Activated T-helper 2 cell treated with anti-CD3 and anti-CD28 coated beads, Interferon-gamma antibody, Interleukin-2, Interleukin-4, amounts not matched to agents 10 μg/mL and 5 μg/mL and 100 μg/mL, durations not matched to agents 14 hours and 24 hours and 36 hours (primary cell): ENCODE measurements around the gene IFRD2. TPM values are rescaled to one million over a fixed set of nuclear protein-coding genes. Genes with fewer than 3 reads are reported as not detected.
A peak's percentile ranks its signal among the peaks of the same experiment; 100 is the strongest.

Experiments
- DNase-seq: peaks from one replicate; pipeline ENCODE4 v3.0.0; 2021; ENCODE audit warnings: low spot score
- H3K27ac Mint-ChIP-seq: one replicate; pipeline ENCODE4 v1.8.0; 2021; ENCODE audit warnings: mixed read lengths
- H3K27me3 Mint-ChIP-seq: one replicate; pipeline ENCODE4 v1.8.0; 2021; ENCODE audit warnings: low read depth, mixed read lengths
- H3K36me3 Mint-ChIP-seq: one replicate; pipeline ENCODE4 v1.8.0; 2021; ENCODE audit warnings: low read depth, mixed read lengths
- H3K4me1 Mint-ChIP-seq: one replicate; pipeline ENCODE4 v1.8.0; 2021; ENCODE audit warnings: low read depth, mixed read lengths
- H3K4me3 Mint-ChIP-seq: one replicate; pipeline ENCODE4 v1.8.0; 2021; ENCODE audit warnings: low read depth, mild to moderate bottlenecking, moderate library complexity, mixed read lengths
- H3K9me3 Mint-ChIP-seq: one replicate; pipeline ENCODE4 v1.8.0; 2021; ENCODE audit warnings: mixed read lengths
- intact Hi-C: fragments of 100-400 bp; cut with micrococcal nuclease; formaldehyde crosslinking; loops from one replicate; pipeline ENCODE4 v1.15.1; 2023
- total RNA-seq: library from RNA; stranded (reverse); gene quantifications from 2 replicates; pipeline ENCODE4 v1.2.3, GENCODE V29; 2022

IFRD2 gene
- total RNA-seq, 1 donor from 2014 or later, result 154 TPM

DNA sequence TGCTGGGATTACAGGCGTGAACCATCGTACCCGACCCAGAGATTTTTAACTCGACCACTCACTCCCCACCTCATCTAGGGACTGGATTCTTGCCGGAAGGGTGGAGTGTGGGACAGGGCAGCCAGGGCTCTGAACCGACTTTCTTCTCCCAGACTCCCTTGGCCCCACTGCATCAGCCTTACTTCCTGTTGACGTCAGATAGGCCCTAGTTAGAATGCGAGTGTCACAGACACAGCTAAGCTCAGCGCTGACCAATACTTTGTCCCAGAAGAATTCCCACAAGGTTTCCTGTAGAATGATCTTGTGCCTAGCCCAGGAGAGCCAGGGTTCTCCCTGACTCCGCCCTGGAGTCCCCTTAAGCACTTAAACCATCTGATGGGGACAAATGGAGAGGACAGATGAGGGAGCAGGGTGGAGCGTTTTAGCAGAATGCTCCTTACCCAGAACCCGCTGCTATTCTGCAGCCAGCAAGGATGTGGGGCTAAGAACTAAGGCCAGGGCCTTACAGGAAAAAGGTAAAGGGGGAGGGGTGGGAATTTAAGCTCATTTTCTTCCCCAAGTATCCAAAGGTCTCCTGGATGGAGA lies 41.6 kb upstream of the IFRD2 start:
- intact Hi-C loops, result no loop called here
- H3K27me3 Mint-ChIP-seq, result no peaks in the 10 kb centered on the region
- peaks cover 80% of the 10 kb centered on the region for H3K36me3 Mint-ChIP-seq
- DNase-seq, result no peak
- no peaks in the 10 kb centered on the region for H3K9me3 Mint-ChIP-seq
- peak overlapping the region; percentile 86 for H3K27ac Mint-ChIP-seq
- H3K4me1 Mint-ChIP-seq, result peaks cover 27% of the 10 kb centered on the region
- H3K4me3 Mint-ChIP-seq, result peak overlapping the region; percentile 56

DNA sequence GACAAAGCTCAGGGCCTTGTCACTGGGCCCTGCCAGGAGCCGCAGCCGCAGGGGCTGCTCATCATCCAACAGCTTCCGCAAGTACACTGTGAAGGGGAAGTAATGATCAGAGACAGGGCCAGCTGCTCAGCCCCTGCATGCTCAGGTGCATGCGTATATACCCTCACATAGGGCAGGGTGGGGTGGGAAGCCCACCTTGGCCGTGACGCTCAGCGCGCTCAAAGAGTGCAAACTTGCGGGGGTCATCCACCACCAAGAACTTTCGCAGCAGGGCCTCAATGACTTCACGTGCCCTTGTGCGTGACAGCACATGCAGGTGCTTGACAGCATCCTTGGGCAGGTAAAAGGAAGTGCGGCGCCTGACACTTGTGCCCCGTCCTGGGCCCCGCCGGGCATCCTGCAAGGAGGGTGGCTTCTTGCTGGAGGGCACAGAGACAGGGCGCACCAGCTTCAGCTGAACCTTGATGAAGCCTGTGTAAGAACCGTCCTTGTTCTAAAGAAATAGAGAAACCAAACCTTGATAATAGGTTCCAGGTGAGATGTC lies 39.2 kb upstream of the IFRD2 start:
- no peak for DNase-seq
- Mint-ChIP-seq H3K27me3 (no peaks in the 10 kb centered on the region), H3K4me3 (no peak overlapping the region), H3K27ac (no peak overlapping the region), H3K9me3 (no peaks in the 10 kb centered on the region), H3K4me1 (peaks cover 32% of the 10 kb centered on the region), H3K36me3 (peaks cover 68% of the 10 kb centered on the region)
- intact Hi-C loops, result no loop called here

DNA sequence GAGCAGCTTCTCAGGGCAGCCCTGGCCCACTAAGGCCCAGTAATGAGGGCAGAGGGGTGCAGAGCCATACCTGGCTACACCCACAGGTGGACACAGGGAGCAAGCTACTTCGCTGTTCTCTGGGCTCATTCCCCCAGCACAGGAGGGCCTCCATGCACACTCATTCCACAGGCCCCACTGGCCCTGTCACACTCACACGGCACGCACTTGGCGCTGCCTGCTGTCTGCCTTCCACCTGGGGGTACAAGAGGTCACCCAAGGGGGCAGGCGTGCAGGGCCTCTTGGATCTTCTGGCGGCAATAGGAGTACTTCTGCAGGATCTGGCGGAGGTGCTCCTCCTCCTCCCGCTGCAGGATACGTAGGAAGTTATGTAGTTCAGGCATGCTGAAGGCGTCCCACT lies 38.1 kb upstream of the IFRD2 start:
- Mint-ChIP-seq H3K4me3 (no peak overlapping the region), H3K27ac (no peak overlapping the region), H3K9me3 (no peaks in the 10 kb centered on the region), H3K4me1 (peaks cover 25% of the 10 kb centered on the region), H3K36me3 (peaks cover 59% of the 10 kb centered on the region), H3K27me3 (no peaks in the 10 kb centered on the region)
- intact Hi-C loops, result no loop called here
- no peak for DNase-seq

DNA sequence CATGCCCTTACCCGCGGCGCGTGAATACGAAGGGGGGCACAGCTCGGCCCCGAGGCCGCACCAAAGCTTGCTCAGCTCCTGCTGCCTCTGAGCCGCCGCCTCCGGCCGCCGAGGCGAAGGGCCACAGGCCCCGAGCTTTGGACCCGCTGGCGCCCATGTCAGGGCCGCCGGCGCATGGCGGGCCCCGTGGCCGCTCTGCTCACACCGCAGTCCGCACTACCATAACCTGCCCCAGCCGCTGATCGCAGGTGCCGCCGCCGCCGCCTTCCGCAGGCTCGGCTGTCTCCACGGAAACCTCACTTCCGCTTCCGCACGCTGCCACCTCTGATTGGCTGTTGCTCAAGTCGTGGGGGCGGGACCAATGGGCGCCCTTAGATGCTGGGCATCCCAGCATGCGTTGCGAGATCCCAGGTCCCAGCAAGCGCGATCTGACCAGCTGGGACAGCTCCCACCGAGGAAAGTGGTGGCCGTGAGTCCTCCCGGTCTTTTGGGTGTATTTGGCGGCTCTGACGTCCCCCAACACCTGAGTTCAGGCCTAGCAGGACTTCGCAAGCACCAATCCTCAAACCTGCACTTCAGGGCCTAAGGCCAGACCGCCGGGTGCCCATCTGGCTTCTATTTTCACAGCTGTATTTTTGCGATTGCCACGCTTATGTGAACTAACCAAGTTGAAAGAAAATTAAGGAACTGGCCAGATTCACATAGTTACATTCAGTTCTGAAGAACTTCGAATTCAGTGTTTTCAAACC lies 35.9 kb upstream of the IFRD2 start, which contains the start of gene TUSC2:
Gene TUSC2, minus strand, starts transcription at position 281 of the 749 bp plus-strand sequence. Its CDS starts 124 bp downstream, at position 157.
- H3K4me3 Mint-ChIP-seq, result peak within 1 kb of the TSS; percentile 90
- peaks cover 50% of the 10 kb centered on the region for H3K36me3 Mint-ChIP-seq
- no peaks in the 10 kb centered on the region for H3K9me3 Mint-ChIP-seq
- no peaks in the 10 kb centered on the region for H3K27me3 Mint-ChIP-seq
- intact Hi-C loops, result loop anchor here (1.0 to 2.0 kb wide), 2 partner anchors 9 to 29 kb away; partner anchors contain the start of genes HYAL3 and NAA80
- peaks cover 14% of the 10 kb centered on the region for H3K4me1 Mint-ChIP-seq
- peak within 1 kb of the TSS; percentile 81 for H3K27ac Mint-ChIP-seq
- DNase-seq, result peak; percentile 93

DNA sequence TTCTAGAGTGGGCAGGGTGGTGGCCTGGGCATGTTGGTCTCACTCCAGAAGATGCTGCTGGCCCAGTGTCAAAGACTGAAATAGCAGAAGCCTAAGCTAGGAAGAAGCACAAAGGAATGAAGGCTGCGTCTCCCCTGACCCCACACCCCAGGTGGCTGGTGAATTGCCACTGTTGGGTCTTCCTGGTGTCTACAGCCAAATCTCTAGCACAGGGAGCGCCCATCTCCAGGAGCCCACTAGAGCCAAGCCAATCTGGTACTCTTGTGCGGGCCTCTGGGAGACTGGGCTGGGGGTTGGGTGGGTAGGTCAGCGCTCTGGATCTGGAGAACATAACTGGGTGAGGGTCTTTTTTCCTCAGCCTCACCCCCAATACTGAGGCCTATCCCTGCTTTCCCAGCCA lies 34.9 kb upstream of the IFRD2 start:
- Mint-ChIP-seq H3K9me3 (no peaks in the 10 kb centered on the region), H3K36me3 (peaks cover 48% of the 10 kb centered on the region), H3K4me3 (peak overlapping the region; percentile 90), H3K27ac (no peak overlapping the region), H3K4me1 (peaks cover 14% of the 10 kb centered on the region), H3K27me3 (no peaks in the 10 kb centered on the region)
- intact Hi-C loops, result no loop called here
- DNase-seq, result no peak

DNA sequence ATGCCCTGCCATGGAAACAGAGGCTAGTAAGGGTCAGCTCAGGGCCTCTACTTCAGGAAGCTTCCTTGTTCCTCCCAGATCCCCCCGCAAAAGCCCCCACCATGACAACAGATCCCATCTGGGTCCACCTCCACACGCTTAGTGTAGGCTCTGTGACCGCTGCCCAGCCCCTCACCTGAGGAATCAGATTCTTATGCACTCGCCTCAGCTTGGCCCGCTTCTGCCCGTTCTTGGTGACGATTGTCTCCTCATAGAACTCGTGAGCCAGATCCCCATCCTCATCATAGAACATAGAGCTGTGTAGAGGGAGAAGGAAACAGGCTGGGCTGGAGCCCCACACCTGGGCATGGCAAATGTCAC lies 33.9 kb upstream of the IFRD2 start:
- intact Hi-C loops, result no loop called here
- H3K27ac Mint-ChIP-seq, result no peak overlapping the region
- H3K9me3 Mint-ChIP-seq, result no peaks in the 10 kb centered on the region

DNA sequence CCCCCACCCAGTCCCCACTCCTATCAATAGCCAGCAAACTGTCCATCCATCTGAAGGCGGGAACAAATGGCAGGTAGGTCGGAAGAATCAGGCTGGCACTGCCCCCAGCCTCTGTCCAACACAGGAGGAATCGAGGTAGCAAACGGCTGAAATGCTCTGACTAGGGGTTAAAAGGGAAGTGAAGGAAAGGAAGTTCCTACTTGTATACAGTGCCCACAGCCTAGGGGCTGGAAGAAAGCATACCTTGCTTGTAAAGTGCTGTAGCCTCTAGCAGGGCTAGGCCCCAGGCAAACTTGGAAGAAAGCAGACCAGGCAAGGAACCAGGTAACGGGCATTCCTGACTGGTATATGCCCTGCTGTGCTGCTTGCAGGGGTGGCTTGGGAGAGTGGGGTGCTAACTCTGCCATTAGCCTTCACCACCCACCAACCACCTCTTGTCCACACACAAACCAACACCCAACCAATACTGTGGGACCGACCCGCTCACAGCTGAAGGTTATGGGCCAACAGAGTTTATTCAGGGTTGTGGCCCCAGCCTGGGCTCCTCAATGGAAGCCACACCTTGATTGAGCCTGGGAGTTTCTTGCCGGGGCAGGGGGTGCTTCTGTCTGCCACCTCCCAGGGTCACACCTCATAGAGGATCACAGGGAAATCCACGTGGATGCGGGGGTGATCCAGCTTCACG lies 33.4 kb upstream of the IFRD2 start:
- no peak for DNase-seq
- Mint-ChIP-seq H3K9me3 (no peaks in the 10 kb centered on the region), H3K27ac (no peak overlapping the region), H3K36me3 (peaks cover 33% of the 10 kb centered on the region), H3K27me3 (no peaks in the 10 kb centered on the region), H3K4me1 (peaks cover 14% of the 10 kb centered on the region), H3K4me3 (peak overlapping the region; percentile 30)
- intact Hi-C loops, result no loop called here

More for the DNA sequence above, 33.9 kb upstream of the IFRD2 start:
- DNase-seq, result no peak
- Mint-ChIP-seq H3K4me3 (peak overlapping the region; percentile 5), H3K4me1 (peaks cover 14% of the 10 kb centered on the region), H3K27me3 (no peaks in the 10 kb centered on the region), H3K36me3 (peaks cover 38% of the 10 kb centered on the region)

DNA sequence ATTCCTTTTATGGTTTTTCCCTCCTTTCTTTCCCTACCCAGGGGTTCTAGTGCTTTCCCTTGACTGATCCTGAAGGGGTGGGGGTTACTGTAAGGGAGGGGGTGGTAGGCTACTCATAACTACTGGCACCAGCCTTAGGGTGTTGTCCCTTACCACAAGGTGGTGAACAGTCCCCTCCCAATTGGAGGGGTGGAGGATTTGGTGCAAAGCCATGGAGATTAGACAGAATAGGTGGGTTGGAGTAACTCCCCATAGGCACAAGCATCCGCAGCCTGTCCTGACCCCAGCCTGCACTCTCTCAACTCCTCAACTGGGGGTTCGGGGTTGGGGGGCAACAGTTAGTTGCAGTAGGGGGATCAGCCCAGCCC lies 32.9 kb upstream of the IFRD2 start:
- no peaks in the 10 kb centered on the region for H3K9me3 Mint-ChIP-seq
- intact Hi-C loops, result no loop called here
- no peak for DNase-seq
- H3K4me1 Mint-ChIP-seq, result peaks cover 16% of the 10 kb centered on the region
- peaks cover 29% of the 10 kb centered on the region for H3K36me3 Mint-ChIP-seq
- H3K4me3 Mint-ChIP-seq, result peak overlapping the region; percentile 30
- no peak overlapping the region for H3K27ac Mint-ChIP-seq
- H3K27me3 Mint-ChIP-seq, result no peaks in the 10 kb centered on the region

DNA sequence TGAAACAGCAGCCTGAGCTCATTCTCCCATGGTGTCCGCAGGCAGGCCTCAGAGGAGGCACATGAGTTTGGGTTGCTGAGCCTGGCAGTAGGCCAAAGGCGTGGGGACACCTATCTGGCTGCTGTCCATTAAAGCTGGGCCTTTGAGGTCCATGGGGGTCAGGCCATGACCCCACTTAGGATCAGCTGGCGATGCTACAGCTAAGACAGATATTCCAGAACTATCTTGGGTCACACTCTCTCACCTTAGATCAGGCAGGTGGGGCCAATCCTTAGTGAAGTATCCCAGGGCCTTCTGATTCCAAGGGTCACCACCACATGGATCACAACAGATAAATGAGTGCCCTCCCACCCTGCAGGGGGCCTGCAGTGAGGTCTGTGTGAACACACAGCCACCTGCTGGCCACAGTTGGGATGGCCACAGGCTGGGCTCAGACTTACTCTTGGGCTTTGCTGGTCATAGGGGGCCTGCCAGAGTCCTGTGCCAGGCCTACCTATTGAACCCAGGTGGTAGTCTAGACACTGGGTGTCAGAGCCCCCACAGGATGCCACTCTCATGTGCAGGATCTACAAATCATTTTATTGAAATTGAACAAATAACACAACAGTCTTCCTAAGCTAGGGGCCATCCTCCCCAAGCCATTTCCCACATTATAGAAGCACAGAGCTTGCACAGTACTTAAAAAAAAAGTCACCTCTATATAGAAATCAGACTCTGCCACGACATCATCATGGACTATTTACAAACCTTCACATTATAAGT lies 32.3 kb upstream of the IFRD2 start:
- intact Hi-C loops, result loop anchor here (1.0 to 5.0 kb wide), 2 partner anchors 50 to 87 kb away; partner anchors contain the start of gene GNAI2
- H3K4me1 Mint-ChIP-seq, result peaks cover 16% of the 10 kb centered on the region
- H3K9me3 Mint-ChIP-seq, result no peaks in the 10 kb centered on the region
- peak overlapping the region; percentile 21 for H3K4me3 Mint-ChIP-seq
- DNase-seq, result no peak
- no peak overlapping the region for H3K27ac Mint-ChIP-seq
- peaks cover 24% of the 10 kb centered on the region for H3K36me3 Mint-ChIP-seq
- H3K27me3 Mint-ChIP-seq, result no peaks in the 10 kb centered on the region

DNA sequence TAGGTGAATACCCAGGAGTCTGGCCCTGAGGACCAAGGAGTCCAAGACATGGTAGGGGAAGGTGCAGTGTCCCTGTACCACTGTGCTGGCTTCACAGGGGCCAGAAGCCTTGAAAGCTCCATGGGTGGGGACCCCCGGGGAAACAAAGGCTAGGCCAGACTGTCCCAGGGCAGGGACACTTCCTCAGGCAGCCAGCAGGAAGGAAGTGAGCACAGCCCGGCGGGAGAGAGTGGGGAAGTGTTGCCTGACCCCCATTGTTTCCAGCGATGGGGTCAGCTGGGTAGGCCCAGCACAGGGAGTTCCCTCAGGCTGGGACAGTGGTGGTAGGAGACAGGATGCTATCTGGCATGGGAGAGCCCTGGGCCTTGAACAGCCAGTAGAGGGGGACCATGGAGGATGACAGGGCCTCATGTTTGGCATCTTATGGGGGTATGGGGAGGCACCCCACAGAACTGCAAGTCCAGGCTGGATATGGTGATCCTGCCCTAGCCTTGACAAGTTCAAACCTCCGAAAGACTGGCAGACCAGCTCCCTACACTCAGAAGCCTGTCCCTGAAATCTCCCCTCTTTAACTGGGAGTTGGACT lies 31.5 kb upstream of the IFRD2 start:
- H3K27me3 Mint-ChIP-seq, result no peaks in the 10 kb centered on the region
- H3K27ac Mint-ChIP-seq, result no peak overlapping the region
- DNase-seq, result no peak

DNA sequence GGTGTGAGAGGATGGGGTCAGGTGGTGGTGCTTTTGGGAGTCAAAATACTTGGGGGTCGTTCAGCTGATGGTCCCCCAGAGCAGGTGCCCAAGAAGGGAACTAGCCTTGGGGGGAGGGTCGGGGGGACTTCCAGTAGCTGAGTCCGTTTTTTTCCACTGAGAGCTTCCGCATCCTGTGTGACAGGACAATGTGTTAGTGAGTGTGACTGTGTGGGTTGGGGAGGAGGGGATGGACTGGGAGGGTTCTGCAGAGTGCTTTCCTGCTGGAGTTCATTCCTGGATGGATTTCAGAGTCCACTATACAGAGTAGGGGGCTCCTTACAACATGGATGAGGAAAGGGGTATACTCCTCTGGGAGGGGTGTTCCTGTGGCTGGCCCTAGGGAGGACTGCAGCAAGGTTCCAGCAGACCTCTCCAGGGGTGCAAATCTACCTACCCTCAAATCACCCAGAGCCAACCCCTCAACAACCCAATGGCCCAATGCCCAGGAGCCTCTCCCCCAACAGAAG lies 30.9 kb upstream of the IFRD2 start:
- DNase-seq, result no peak
- no peak overlapping the region for H3K27ac Mint-ChIP-seq
- H3K36me3 Mint-ChIP-seq, result peaks cover 25% of the 10 kb centered on the region
- intact Hi-C loops, result loop anchor here (5.0 kb wide), 1 partner anchor 86 kb away; the partner anchor contains the start of gene GNAI2
- peak overlapping the region; percentile 8 for H3K4me3 Mint-ChIP-seq
- peaks cover 11% of the 10 kb centered on the region for H3K4me1 Mint-ChIP-seq
- H3K27me3 Mint-ChIP-seq, result no peaks in the 10 kb centered on the region
- no peaks in the 10 kb centered on the region for H3K9me3 Mint-ChIP-seq

More for the DNA sequence above, 31.5 kb upstream of the IFRD2 start:
- Mint-ChIP-seq H3K4me1 (peaks cover 16% of the 10 kb centered on the region), H3K4me3 (no peak overlapping the region), H3K9me3 (no peaks in the 10 kb centered on the region), H3K36me3 (peaks cover 27% of the 10 kb centered on the region)
- intact Hi-C loops, result loop anchor here (1.0 to 5.0 kb wide), 2 partner anchors 49 to 86 kb away; partner anchors contain the start of gene GNAI2
